ENCODE measurements around the gene PCLO. TPM values are rescaled to one million over a fixed set of nuclear protein-coding genes. Genes with fewer than 3 reads are reported as not detected.

PCLO gene
- polyA plus RNA-seq, 3 donors: not detected

- no peak overlapping the region for H3K4me3 ChIP-seq (replicated peaks in 1 of 3; ENCODE audit: low read depth in 2 of 3, low read length in 3 of 3)
These were observed 401.9 kb downstream of the PCLO start for GRCh38 chr7:82760831-82761230.

DNA sequence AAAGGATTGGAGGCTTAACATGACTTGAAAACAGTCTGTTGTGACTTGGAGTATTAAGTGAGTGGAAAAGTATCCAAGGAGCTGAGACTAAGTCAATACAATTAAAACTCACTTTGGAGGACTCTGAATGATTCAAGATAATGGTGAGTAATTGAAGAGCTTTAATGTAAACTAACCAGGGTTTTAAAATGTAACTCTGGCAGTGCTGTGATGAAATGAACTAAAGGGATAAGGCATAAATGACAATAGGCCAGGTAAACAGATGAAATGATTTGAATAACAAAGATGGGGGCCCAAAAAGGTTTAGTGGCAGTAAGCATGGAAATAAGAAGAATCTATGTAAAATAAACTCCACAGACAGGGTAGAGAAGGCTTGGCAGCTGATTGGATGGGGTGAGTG, 402.6 kb downstream of the PCLO start:
- Histone ChIP-seq H3K4me3 (replicated peaks in 1 of 3; ENCODE audit: low read depth in 2 of 3, low read length in 3 of 3) (no peak overlapping the region), H3K27ac (ENCODE audit: low read depth in 1 of 2, low read length in 2 of 2) (no peak overlapping the region), H2AFZ (ENCODE audit: insufficient read depth, low read depth, low read length, poor library complexity, severe bottlenecking) (no peak overlapping the region), H3K4me2 (replicated peaks; ENCODE audit: extremely low read depth, low read length, poor library complexity, severe bottlenecking) (no peak overlapping the region), H3K9ac (ENCODE audit: insufficient read depth, low read length, poor library complexity, severe bottlenecking) (no peak overlapping the region), H3K79me2 (ENCODE audit: insufficient read depth, low read length) (no peaks in the 10 kb centered on the region), H3K36me3 (replicated peaks in 1 of 2; ENCODE audit: control insufficient read depth in 1 of 2, insufficient read depth in 2 of 2, low read length in 2 of 2) (no peaks in the 10 kb centered on the region), H3K4me1 (ENCODE audit: control insufficient read depth in 1 of 2, insufficient read depth in 2 of 2, low read length in 2 of 2) (no peaks in the 10 kb centered on the region), H3K9me3 (replicated peaks in 1 of 2; ENCODE audit: control insufficient read depth in 1 of 2, insufficient read depth in 1 of 2, low read length in 2 of 2) (no peaks in the 10 kb centered on the region), H3K27me3 (ENCODE audit: control insufficient read depth in 2 of 2, insufficient read depth in 2 of 2, low read length in 2 of 2) (no peaks in the 10 kb centered on the region), H4K20me1 (ENCODE audit: insufficient read depth, low read length) (no peaks in the 10 kb centered on the region)
- H3K9me3 Mint-ChIP-seq: peaks cover 0 to 1% (median 0%) of the 10 kb centered on the region in 7 donors
- no peaks in the 10 kb centered on the region for H3K36me3 Mint-ChIP-seq
- intact Hi-C loops (cut with micrococcal nuclease): no loop called here
- no peak for DNase-seq
- no peak overlapping the region for H3K4me3 Mint-ChIP-seq
- peaks cover 0 to 1% (median 0%) of the 10 kb centered on the region in 3 donors for H3K27me3 Mint-ChIP-seq (ENCODE audit: low read depth in 3 of 3)
- no peaks in the 10 kb centered on the region for H3K4me1 Mint-ChIP-seq
- no peak overlapping the region for H3K27ac Mint-ChIP-seq
- TF ChIP-seq, protein P1, sequence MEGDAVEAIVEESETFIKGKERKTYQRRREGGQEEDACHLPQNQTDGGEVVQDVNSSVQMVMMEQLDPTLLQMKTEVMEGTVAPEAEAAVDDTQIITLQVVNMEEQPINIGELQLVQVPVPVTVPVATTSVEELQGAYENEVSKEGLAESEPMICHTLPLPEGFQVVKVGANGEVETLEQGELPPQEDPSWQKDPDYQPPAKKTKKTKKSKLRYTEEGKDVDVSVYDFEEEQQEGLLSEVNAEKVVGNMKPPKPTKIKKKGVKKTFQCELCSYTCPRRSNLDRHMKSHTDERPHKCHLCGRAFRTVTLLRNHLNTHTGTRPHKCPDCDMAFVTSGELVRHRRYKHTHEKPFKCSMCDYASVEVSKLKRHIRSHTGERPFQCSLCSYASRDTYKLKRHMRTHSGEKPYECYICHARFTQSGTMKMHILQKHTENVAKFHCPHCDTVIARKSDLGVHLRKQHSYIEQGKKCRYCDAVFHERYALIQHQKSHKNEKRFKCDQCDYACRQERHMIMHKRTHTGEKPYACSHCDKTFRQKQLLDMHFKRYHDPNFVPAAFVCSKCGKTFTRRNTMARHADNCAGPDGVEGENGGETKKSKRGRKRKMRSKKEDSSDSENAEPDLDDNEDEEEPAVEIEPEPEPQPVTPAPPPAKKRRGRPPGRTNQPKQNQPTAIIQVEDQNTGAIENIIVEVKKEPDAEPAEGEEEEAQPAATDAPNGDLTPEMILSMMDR (IDR thresholded peaks at IDR 0.05): no peak

More at GRCh38 chr7:82760831-82761230, 401.9 kb downstream of the PCLO start:
- Mint-ChIP-seq H3K9me3 (peaks cover 0 to 1% (median 0%) of the 10 kb centered on the region in 7 donors), H3K4me1 (no peaks in the 10 kb centered on the region), H3K36me3 (no peaks in the 10 kb centered on the region), H3K27ac (no peak overlapping the region), H3K27me3 (ENCODE audit: low read depth in 3 of 3) (peaks cover 0 to 1% (median 0%) of the 10 kb centered on the region in 3 donors), H3K4me3 (no peak overlapping the region)
- no CpG with 5 or more reads among the region's 2 CpGs for WGBS (ENCODE audit: insufficient coverage)
- no peaks in the 10 kb centered on the region for H3K9me3 ChIP-seq (replicated peaks in 1 of 2; ENCODE audit: control insufficient read depth in 1 of 2, insufficient read depth in 1 of 2, low read length in 2 of 2)
- TF ChIP-seq, protein P1 (IDR thresholded peaks at IDR 0.05): no peak
- no peak overlapping the region for H3K4me2 ChIP-seq (replicated peaks; ENCODE audit: extremely low read depth, low read length, poor library complexity, severe bottlenecking)
- no peaks in the 10 kb centered on the region for H3K36me3 ChIP-seq (replicated peaks in 1 of 2; ENCODE audit: control insufficient read depth in 1 of 2, insufficient read depth in 2 of 2, low read length in 2 of 2)
- H3K79me2 ChIP-seq (ENCODE audit: insufficient read depth, low read length): no peaks in the 10 kb centered on the region
- no peak overlapping the region for H2AFZ ChIP-seq (ENCODE audit: insufficient read depth, low read depth, low read length, poor library complexity, severe bottlenecking)
- H3K4me1 ChIP-seq (ENCODE audit: control insufficient read depth in 1 of 2, insufficient read depth in 2 of 2, low read length in 2 of 2): no peaks in the 10 kb centered on the region
- intact Hi-C loops (cut with micrococcal nuclease): no loop called here
- no peak overlapping the region for H3K27ac ChIP-seq (ENCODE audit: low read depth in 1 of 2, low read length in 2 of 2)
- no peak overlapping the region for H3K9ac ChIP-seq (ENCODE audit: insufficient read depth, low read length, poor library complexity, severe bottlenecking)
- no peaks in the 10 kb centered on the region for H4K20me1 ChIP-seq (ENCODE audit: insufficient read depth, low read length)
- H3K27me3 ChIP-seq (ENCODE audit: control insufficient read depth in 2 of 2, insufficient read depth in 2 of 2, low read length in 2 of 2): no peaks in the 10 kb centered on the region
- DNase-seq: no peak
